ENCODE measurements around the gene TFAP2B. TPM values are rescaled to one million over a fixed set of nuclear protein-coding genes. Genes with fewer than 3 reads are reported as not detected.

Gene TFAP2B
- total and polyA plus RNA-seq, 5 donors from 2014 or later: not detected

DNA sequence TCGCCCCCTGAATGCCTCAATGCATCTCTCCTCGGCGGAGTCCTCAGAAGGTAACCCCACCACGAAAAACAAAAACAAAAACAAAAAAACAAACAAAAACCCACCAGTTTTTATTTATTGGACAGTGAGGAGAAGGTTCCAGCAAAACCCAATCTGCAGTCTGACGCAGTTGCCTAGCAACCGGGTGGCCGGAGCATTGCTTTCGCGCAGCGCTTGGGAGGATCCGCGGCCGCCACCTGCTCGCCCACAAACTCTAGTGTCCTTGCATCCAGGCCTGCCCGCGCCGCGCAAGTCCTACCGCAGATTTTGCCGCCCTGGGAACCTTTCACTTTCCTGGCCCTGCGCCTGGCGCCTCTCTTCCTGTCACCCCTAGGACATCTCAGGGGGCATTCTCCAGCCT, 17.6 kb downstream of the TFAP2B start:
- no peak overlapping the region for H3K27ac Mint-ChIP-seq

DNA sequence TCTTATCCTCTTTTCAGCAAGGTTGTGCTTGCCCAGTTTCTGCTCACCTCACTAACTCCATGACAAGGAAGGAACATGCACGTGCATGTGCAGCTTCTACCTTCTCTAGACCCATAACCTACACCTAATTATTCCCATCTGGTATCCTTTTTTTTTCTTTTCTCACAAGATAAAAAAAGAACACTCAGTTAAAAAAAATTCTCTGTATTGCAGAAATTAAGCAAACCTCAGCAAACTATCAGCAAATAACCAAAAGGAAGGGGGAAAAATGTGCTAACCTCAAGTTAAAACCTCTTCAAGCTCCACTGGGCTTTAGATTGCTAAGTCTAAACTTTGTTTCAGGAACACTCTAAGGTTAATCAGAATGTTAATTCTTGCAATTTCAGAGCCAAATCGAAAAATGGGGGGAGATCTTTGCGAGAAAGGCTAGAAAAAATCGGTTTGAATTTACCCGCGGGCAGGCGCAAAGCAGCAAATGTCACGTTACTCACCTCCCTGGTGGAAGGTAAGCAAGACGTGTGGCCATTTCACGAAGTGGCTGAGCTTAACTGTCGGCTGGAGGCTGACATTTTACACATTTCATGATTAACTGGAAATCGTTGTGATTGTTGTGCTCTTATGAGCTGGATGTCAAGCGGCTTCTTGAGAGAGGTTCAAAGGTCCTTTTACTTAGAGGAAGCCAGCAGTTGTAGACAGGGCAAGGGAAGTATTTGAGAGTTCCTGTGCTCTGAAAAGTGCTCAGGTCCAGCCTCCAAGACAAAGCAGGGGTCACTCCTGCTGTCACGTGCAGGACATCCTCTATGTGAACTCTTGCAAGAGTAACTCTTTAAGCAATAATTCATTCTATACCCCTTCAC, 19.1 kb downstream of the TFAP2B start:
- Histone ChIP-seq H3K9me3 (ENCODE audit: control insufficient read depth in 2 of 2, low read length in 2 of 2) (no peaks in the 10 kb centered on the region), H3K27me3 (ENCODE audit: control insufficient read depth, insufficient read depth, low read length) (peaks cover 35% of the 10 kb centered on the region), H3K27ac (ENCODE audit: insufficient read depth, low read length, poor library complexity, severe bottlenecking) (no peak overlapping the region), H3K4me1 (ENCODE audit: control insufficient read depth, insufficient read depth, low read length, poor library complexity, severe bottlenecking) (no peaks in the 10 kb centered on the region), H3K36me3 (ENCODE audit: control insufficient read depth, insufficient read depth, low read length) (no peaks in the 10 kb centered on the region), H3K4me3 (ENCODE audit: low read depth, low read length) (no peak overlapping the region)
- H3K36me3 Mint-ChIP-seq: no peaks in the 10 kb centered on the region
- no peak for ATAC-seq (ENCODE audit: low read depth in 2 of 2)
- no peak for DNase-seq
- peaks cover 62% of the 10 kb centered on the region for H3K27me3 Mint-ChIP-seq
- H3K27ac Mint-ChIP-seq: no peak overlapping the region
- peaks cover 0 to 2% (median 0%) of the 10 kb centered on the region in 4 donors for H3K4me1 Mint-ChIP-seq
- H3K9me3 Mint-ChIP-seq: peaks cover 0 to 13% (median 0%) of the 10 kb centered on the region in 7 donors
- H3K4me3 Mint-ChIP-seq: no peak overlapping the region

More for the DNA sequence above, 17.6 kb downstream of the TFAP2B start:
- H3K36me3 Mint-ChIP-seq: no peaks in the 10 kb centered on the region
- no peaks in the 10 kb centered on the region for H3K36me3 ChIP-seq (ENCODE audit: control insufficient read depth, insufficient read depth, low read length)
- H3K4me3 ChIP-seq (ENCODE audit: low read depth, low read length): no peak overlapping the region
- peaks cover 25% of the 10 kb centered on the region for H3K27me3 ChIP-seq (ENCODE audit: control insufficient read depth, insufficient read depth, low read length)
- no peak overlapping the region for H3K4me3 Mint-ChIP-seq
- peaks cover 0 to 2% (median 0%) of the 10 kb centered on the region in 4 donors for H3K4me1 Mint-ChIP-seq
- peaks cover 57% of the 10 kb centered on the region for H3K27me3 Mint-ChIP-seq
- ATAC-seq (ENCODE audit: low read depth in 2 of 2): no peak
- DNase-seq: no peak
- no peaks in the 10 kb centered on the region for H3K9me3 ChIP-seq (ENCODE audit: control insufficient read depth in 2 of 2, low read length in 2 of 2)
- H3K9me3 Mint-ChIP-seq: peaks cover 0 to 13% (median 0%) of the 10 kb centered on the region in 7 donors
- H3K4me1 ChIP-seq (ENCODE audit: control insufficient read depth, insufficient read depth, low read length, poor library complexity, severe bottlenecking): no peaks in the 10 kb centered on the region
- no peak overlapping the region for H3K27ac ChIP-seq (ENCODE audit: insufficient read depth, low read length, poor library complexity, severe bottlenecking)

DNA sequence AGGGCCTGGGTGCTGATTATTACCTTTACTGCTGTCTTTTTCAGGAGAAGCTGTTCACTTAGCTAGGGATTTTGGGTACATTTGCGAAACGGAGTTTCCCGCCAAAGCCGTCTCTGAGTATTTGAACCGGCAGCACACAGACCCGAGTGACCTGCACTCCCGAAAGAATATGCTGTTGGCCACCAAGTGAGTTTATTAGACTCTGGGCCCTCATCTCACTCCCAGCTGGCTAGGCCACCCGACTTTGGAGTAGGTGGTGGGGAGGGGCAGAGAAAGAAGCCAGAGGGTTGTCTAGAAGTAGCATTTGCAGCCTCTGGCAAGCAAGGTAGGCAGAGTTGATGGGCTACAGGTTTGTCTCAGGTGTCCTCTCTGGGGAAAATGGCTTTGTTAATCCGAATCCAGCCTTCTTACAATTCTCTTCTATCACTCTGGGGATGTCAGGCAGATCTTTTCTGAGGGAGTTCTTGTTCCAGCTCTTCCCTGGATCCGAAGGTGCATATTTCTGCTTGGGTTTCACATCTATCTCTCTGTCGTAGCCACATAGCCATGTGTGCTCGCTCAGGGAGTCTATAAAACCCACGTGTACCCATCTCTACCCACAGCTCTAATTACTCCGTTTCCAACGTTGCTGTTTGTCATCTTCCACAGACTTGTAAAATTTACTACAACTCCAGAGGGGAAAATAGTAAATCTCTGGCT, 21.6 kb downstream of the TFAP2B start:
- DNase-seq (no peak), ATAC-seq (ENCODE audit: low read depth in 2 of 2) (no peak)
- Histone ChIP-seq H3K9me3 (ENCODE audit: control insufficient read depth in 2 of 2, low read length in 2 of 2) (no peaks in the 10 kb centered on the region), H3K27me3 (ENCODE audit: control insufficient read depth, insufficient read depth, low read length) (peaks cover 49% of the 10 kb centered on the region), H3K4me1 (ENCODE audit: control insufficient read depth, insufficient read depth, low read length, poor library complexity, severe bottlenecking) (no peaks in the 10 kb centered on the region), H3K36me3 (ENCODE audit: control insufficient read depth, insufficient read depth, low read length) (no peaks in the 10 kb centered on the region), H3K27ac (ENCODE audit: insufficient read depth, low read length, poor library complexity, severe bottlenecking) (no peak overlapping the region), H3K4me3 (ENCODE audit: low read depth, low read length) (no peak overlapping the region)
- Mint-ChIP-seq H3K9me3 (peaks cover 0 to 19% (median 2%) of the 10 kb centered on the region in 7 donors), H3K4me3 (no peak overlapping the region), H3K27me3 (peaks cover 81% of the 10 kb centered on the region), H3K27ac (no peak overlapping the region), H3K36me3 (peaks cover 3% of the 10 kb centered on the region), H3K4me1 (peaks cover 0 to 2% (median 0%) of the 10 kb centered on the region in 4 donors)

DNA sequence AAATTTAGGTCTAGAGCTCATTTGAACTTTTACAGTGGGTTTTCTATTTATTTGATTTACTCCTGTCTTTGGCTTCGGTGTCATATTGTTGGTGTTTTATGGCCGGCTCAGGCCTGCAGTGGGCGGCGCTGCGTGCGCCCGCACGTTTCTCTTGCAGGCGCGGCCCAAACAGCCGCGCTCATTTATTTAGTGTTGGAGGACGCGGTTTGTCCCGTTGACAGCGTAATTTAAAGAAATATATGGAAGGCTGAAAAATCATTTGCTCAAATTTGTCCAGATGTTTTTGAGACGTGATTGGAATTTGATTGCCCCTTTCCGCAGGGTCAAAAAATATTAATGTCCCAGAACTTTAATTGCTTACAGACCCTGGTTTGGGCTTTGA, 22.1 kb downstream of the TFAP2B start:
- Histone ChIP-seq H3K4me1 (ENCODE audit: control insufficient read depth, insufficient read depth, low read length, poor library complexity, severe bottlenecking) (no peaks in the 10 kb centered on the region), H3K9me3 (ENCODE audit: control insufficient read depth in 2 of 2, low read length in 2 of 2) (no peaks in the 10 kb centered on the region), H3K4me3 (ENCODE audit: low read depth, low read length) (no peak overlapping the region), H3K27me3 (ENCODE audit: control insufficient read depth, insufficient read depth, low read length) (peaks cover 51% of the 10 kb centered on the region), H3K36me3 (ENCODE audit: control insufficient read depth, insufficient read depth, low read length) (no peaks in the 10 kb centered on the region), H3K27ac (ENCODE audit: insufficient read depth, low read length, poor library complexity, severe bottlenecking) (no peak overlapping the region)
- Mint-ChIP-seq H3K4me1 (peaks cover 0 to 2% (median 0%) of the 10 kb centered on the region in 4 donors), H3K27ac (no peak overlapping the region), H3K36me3 (peaks cover 3% of the 10 kb centered on the region), H3K9me3 (peaks cover 0 to 19% (median 2%) of the 10 kb centered on the region in 7 donors), H3K27me3 (peaks cover 81% of the 10 kb centered on the region), H3K4me3 (no peak overlapping the region)
- DNase-seq: no peak
- ATAC-seq (ENCODE audit: low read depth in 2 of 2): no peak

DNA sequence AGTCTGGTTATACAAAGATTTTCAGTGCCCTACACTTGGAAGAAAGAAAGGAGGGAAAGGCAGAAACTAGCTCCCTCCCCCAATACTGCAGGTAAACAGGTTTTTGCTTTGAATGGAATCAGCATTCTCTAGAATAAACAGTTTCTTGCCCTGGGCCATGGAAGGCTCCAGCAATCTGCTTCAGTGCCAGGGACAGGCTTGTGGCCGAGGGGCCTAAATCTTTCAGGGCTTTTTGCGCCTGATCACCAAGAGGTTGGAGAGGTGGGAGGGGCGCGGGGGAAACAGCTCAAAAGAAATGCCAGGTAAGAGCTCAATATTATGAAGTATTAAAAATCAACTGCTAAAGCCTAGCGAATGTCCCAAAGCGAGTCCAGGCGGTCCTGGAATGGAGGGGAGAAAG, 23.8 kb downstream of the TFAP2B start:
- Mint-ChIP-seq H3K9me3 (peaks cover 0 to 18% (median 2%) of the 10 kb centered on the region in 7 donors), H3K27me3 (peaks cover 77% of the 10 kb centered on the region), H3K27ac (no peak overlapping the region), H3K36me3 (peaks cover 3% of the 10 kb centered on the region), H3K4me3 (no peak overlapping the region), H3K4me1 (no peaks in the 10 kb centered on the region)
- Histone ChIP-seq H3K9me3 (ENCODE audit: control insufficient read depth in 2 of 2, low read length in 2 of 2) (no peaks in the 10 kb centered on the region), H3K4me3 (ENCODE audit: low read depth, low read length) (no peak overlapping the region), H3K27ac (ENCODE audit: insufficient read depth, low read length, poor library complexity, severe bottlenecking) (no peak overlapping the region), H3K4me1 (ENCODE audit: control insufficient read depth, insufficient read depth, low read length, poor library complexity, severe bottlenecking) (no peaks in the 10 kb centered on the region), H3K36me3 (ENCODE audit: control insufficient read depth, insufficient read depth, low read length) (no peaks in the 10 kb centered on the region), H3K27me3 (ENCODE audit: control insufficient read depth, insufficient read depth, low read length) (peaks cover 49% of the 10 kb centered on the region)
- DNase-seq (no peak), ATAC-seq (ENCODE audit: low read depth in 2 of 2) (no peak)

DNA sequence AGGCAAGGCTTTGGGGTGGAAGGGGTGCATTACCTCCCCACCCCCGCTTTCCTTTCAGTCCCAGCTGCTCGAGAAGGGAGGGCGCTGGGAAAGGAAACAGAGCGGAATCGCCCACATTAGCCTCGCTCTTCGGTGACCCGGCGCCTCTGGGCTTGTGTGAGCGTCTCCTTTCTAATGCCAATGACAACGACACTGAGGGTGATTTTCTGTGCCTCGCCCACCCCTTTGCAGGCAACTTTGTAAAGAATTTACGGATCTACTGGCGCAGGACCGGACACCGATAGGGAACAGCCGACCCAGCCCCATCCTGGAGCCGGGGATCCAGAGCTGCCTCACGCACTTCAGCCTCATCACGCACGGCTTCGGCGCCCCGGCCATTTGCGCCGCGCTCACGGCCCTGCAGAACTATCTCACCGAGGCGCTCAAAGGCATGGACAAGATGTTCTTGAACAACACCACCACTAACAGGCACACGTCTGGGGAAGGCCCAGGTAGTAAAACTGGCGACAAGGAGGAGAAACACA, 24.3 kb downstream of the TFAP2B start:
- no peak overlapping the region for H3K27ac Mint-ChIP-seq
- H3K9me3 Mint-ChIP-seq: peaks cover 0 to 20% (median 2%) of the 10 kb centered on the region in 7 donors
- no peaks in the 10 kb centered on the region for H3K36me3 ChIP-seq (ENCODE audit: control insufficient read depth, insufficient read depth, low read length)
- H3K36me3 Mint-ChIP-seq: peaks cover 6% of the 10 kb centered on the region
- H3K27me3 ChIP-seq (ENCODE audit: control insufficient read depth, insufficient read depth, low read length): peaks cover 47% of the 10 kb centered on the region
- H3K27ac ChIP-seq (ENCODE audit: insufficient read depth, low read length, poor library complexity, severe bottlenecking): no peak overlapping the region
- ATAC-seq (ENCODE audit: low read depth in 2 of 2) (no peak), DNase-seq (no peak)
- H3K9me3 ChIP-seq (ENCODE audit: control insufficient read depth in 2 of 2, low read length in 2 of 2): no peaks in the 10 kb centered on the region
- H3K4me1 Mint-ChIP-seq: no peaks in the 10 kb centered on the region
- no peak overlapping the region for H3K4me3 Mint-ChIP-seq
- no peak overlapping the region for H3K4me3 ChIP-seq (ENCODE audit: low read depth, low read length)
- no peaks in the 10 kb centered on the region for H3K4me1 ChIP-seq (ENCODE audit: control insufficient read depth, insufficient read depth, low read length, poor library complexity, severe bottlenecking)
- peaks cover 78% of the 10 kb centered on the region for H3K27me3 Mint-ChIP-seq

DNA sequence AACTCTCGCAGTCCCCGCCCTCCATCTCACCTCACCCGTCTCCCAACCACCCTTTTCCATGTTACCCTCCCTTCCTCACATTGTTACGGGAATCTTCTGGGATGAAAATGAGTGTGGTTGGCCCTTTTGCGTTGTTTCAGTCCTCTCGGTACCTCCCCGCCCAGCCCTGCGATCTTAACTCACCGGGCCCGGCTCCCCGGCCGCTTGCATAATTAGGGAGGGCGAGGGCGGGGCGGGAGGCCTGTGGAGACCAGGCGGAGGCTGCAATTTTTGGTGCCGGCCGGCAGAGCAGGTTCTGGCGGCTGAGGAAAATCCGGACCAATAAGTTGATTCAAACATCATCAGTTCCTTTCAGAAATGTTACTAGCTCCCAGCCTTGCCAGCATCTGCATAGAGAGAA, 25.2 kb downstream of the TFAP2B start:
- Histone ChIP-seq H3K4me1 (ENCODE audit: control insufficient read depth, insufficient read depth, low read length, poor library complexity, severe bottlenecking) (no peaks in the 10 kb centered on the region), H3K36me3 (ENCODE audit: control insufficient read depth, insufficient read depth, low read length) (no peaks in the 10 kb centered on the region), H3K9me3 (ENCODE audit: control insufficient read depth in 2 of 2, low read length in 2 of 2) (no peaks in the 10 kb centered on the region), H3K27me3 (ENCODE audit: control insufficient read depth, insufficient read depth, low read length) (peaks cover 47% of the 10 kb centered on the region), H3K4me3 (ENCODE audit: low read depth, low read length) (no peak overlapping the region), H3K27ac (ENCODE audit: insufficient read depth, low read length, poor library complexity, severe bottlenecking) (no peak overlapping the region)
- Mint-ChIP-seq H3K4me3 (no peak overlapping the region), H3K27ac (no peak overlapping the region), H3K27me3 (peaks cover 82% of the 10 kb centered on the region), H3K9me3 (peaks cover 0 to 18% (median 4%) of the 10 kb centered on the region in 7 donors), H3K4me1 (no peaks in the 10 kb centered on the region), H3K36me3 (peaks cover 6% of the 10 kb centered on the region)
- no peak for DNase-seq
- no peak for ATAC-seq (ENCODE audit: low read depth in 2 of 2)

All from CD4-positive, CD25-positive, alpha-beta regulatory T cell (primary cell).